Ectodermal cell (in vitro differentiated cells): ENCODE data around the gene SKI.

Experiments
- H3K27ac ChIP-seq: 2 replicates; pipeline ENCODE4 v1.7.0; 2013; ENCODE audit warnings: mild to moderate bottlenecking, low read depth, low read length; ENCODE audit not compliant: insufficient read depth, poor library complexity, severe bottlenecking
- H3K27me3 ChIP-seq: 2 replicates; pipeline ENCODE4 v1.7.0; 2013; ENCODE audit warnings: mild to moderate bottlenecking, low read length; ENCODE audit not compliant: insufficient read depth, control insufficient read depth, poor library complexity, severe bottlenecking
- H3K36me3 ChIP-seq: one replicate; pipeline ENCODE4 v1.7.0; 2013; ENCODE audit warnings: low read length; ENCODE audit not compliant: control insufficient read depth, insufficient read depth
- H3K4me1 ChIP-seq: one replicate; pipeline ENCODE4 v1.7.0; 2013; ENCODE audit warnings: low read length; ENCODE audit not compliant: control insufficient read depth, insufficient read depth
- H3K4me3 ChIP-seq: 2 replicates; pipeline ENCODE4 v1.7.0; 2013; ENCODE audit warnings: low read depth, low read length, control low read depth; ENCODE audit not compliant: insufficient read depth
- H3K9me3 ChIP-seq: 2 replicates; pipeline ENCODE4 v1.7.0; 2013; ENCODE audit warnings: mild to moderate bottlenecking, low read length, moderate library complexity; ENCODE audit not compliant: control insufficient read depth
- WGBS, 2 experiments: methylation state at CpG; one replicate each; pipeline ENCODE4 v1.1.7; 2013; ENCODE audit warnings: missing lambda C conversion rate in 2 of 2; 5-methylcytosine and 5-hydroxymethylcytosine counted together

The SKI gene

DNA sequence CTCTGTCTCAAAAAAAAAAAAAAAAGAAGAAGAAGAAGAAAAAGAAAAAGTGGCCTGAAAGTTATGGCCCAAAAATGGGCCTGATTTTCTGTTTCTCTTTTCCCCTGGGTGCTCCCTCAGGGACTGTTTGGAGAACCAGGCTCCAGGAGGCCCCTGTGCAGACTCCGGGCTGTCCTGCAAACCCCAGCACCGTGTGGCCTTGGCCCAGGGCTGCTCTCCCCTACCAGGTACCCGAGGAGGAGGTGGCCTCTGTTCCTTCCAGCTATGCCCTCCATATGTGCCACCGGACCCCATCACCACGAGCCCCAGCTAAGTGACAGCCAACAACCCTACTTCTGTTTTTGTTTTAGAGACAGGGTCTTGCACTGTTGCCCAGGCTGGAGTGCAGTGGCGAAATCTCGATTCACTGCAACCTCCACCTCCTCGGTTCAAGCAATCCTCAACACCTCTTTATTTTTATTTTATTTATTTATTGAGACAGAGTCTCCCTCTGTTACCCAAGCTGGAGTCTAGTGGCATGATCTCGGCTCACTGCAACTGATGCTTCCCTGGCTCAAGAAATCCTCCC, 26.0 kb upstream of the SKI start:
- 92 to 94% methylated on average over 9 of the region's 9 CpGs for WGBS, 2 experiments
- H3K9me3 ChIP-seq: no peaks in the 10 kb centered on the region
- no peak overlapping the region for H3K4me3 ChIP-seq
- H3K4me1 ChIP-seq: peaks cover 17% of the 10 kb centered on the region
- H3K27ac ChIP-seq: no peak overlapping the region
- no peaks in the 10 kb centered on the region for H3K36me3 ChIP-seq
- H3K27me3 ChIP-seq: peaks cover 11% of the 10 kb centered on the region

DNA sequence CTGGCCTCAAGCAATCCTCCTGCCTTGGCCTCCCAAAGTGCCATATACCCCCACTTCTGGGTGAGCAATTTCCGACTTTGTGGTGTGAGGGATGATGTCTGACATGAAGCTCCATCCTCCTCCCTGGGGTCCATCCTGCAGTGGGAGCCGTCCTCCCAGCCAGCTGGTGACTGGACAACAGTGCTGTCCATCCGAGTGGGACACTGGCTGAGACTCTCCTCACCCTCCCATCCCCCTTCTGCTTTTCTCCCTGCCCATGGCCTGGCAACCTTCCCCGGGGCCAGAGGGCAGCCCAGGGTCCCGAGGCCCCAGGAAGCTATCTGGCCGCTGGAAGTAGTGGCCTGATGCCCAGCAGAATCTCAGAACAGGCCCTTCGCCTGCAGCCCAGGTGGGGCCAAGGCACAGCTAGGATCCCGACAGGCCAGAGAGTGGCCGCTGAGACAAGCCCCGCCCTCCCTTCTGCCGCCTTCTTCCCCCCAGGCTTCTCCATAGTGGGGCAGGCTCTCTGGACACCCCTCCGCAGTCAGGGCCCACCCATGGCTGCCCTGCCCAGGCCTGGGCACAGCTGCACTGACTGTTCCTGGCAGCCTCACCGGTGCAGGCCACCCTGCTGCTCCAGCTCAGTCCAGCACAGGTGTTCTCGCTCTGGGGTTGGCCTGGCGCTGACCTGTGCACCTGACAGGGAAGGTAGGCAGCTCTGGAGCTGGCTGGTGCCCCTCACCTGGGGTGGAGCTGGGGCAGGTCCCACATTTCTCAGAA, 25.1 kb upstream of the SKI start:
- Histone ChIP-seq H3K9me3 (no peaks in the 10 kb centered on the region), H3K36me3 (no peaks in the 10 kb centered on the region), H3K27me3 (peaks cover 11% of the 10 kb centered on the region), H3K4me1 (peaks cover 18% of the 10 kb centered on the region), H3K4me3 (no peak overlapping the region), H3K27ac (no peak overlapping the region)
- WGBS, 2 experiments: 88 to 89% methylated on average over 15 of the region's 15 CpGs

DNA sequence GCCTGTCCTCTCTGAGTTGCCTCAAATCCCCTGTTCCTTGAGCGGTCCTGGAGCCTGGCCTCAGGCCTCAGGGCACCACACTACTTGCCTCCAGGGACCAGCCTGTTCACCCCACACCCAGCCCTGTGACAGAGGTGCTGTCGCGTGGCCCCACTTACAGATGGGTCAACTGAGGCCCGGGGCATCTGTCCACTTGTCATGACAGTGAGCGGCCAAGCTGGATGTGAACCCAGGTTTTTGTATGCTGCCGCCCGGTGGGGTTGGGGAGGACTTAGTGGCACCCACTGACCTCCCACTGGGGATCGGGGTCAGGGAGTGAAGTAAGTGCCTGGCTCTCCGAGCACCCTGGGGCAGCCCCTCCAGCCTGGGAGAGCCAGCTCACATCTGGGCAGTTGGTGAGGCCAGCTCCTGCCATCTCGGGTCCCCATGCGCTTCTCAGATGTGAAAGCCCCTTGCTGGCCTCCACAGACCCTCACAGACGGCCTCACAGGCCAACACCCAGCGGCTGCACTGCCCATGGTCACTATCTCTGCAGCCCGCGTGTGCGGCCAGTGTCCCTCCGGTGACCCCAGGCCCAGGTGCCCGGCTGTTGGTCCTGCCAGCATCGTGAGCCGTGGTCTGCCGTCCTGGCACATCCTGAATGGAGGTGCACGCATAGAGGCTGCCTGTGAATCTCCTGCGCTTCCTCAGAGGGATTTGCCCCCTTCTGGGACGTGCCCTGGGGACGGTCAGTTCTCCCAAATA, 24.3 kb upstream of the SKI start:
- Histone ChIP-seq H3K27ac (no peak overlapping the region), H3K36me3 (no peaks in the 10 kb centered on the region), H3K4me1 (peaks cover 27% of the 10 kb centered on the region), H3K4me3 (peak overlapping the region; percentile 36), H3K27me3 (peaks cover 11% of the 10 kb centered on the region), H3K9me3 (no peaks in the 10 kb centered on the region)
- 82% methylated on average over 25 of the region's 25 CpGs for WGBS, 2 experiments

DNA sequence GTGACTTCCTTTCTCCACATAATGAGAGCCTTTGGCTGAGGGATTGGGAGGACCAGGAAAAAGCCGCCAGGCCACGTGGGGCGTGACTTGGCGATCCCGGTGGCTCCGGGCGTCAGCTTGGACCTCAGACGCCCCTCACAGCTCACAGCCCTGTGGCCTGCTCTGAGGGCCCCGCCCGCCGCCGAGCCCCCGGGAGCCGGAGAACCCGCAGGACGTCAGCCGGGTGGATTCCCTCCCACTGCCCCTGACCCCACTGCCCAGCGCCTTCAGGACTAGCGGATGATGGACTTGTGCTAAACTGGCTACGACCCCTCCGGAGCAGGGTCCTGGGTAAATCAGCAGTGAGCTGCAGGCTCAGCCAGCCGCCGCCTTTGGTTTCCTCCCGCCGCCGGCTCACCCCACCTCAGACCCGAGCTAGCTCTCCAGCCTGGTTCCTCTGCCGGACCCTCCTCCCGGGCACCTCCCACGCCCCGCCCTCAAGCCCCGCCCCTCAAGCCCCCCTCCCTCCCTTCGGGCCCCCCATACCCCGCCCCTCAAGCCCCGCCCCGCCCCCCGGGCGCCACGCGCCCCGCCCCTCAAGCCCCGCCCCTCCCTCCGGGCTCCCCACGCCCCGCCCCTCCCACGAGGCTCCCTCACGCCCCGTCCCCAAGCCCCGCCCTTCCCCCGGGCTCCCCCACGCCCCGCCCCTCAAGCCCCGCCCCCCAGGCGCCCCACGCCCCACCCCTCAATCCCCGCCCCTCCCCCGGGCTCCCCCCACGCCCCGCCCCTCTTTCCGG, 23.5 kb upstream of the SKI start:
- H3K4me3 ChIP-seq: peak overlapping the region; percentile 36
- peaks cover 11% of the 10 kb centered on the region for H3K27me3 ChIP-seq
- peak overlapping the region; percentile 40 for H3K27ac ChIP-seq
- WGBS, 2 experiments: 3 to 4% methylated on average over 28 to 31 of the region's 60 CpGs
- peaks cover 29% of the 10 kb centered on the region for H3K4me1 ChIP-seq
- H3K9me3 ChIP-seq: no peaks in the 10 kb centered on the region
- H3K36me3 ChIP-seq: no peaks in the 10 kb centered on the region

DNA sequence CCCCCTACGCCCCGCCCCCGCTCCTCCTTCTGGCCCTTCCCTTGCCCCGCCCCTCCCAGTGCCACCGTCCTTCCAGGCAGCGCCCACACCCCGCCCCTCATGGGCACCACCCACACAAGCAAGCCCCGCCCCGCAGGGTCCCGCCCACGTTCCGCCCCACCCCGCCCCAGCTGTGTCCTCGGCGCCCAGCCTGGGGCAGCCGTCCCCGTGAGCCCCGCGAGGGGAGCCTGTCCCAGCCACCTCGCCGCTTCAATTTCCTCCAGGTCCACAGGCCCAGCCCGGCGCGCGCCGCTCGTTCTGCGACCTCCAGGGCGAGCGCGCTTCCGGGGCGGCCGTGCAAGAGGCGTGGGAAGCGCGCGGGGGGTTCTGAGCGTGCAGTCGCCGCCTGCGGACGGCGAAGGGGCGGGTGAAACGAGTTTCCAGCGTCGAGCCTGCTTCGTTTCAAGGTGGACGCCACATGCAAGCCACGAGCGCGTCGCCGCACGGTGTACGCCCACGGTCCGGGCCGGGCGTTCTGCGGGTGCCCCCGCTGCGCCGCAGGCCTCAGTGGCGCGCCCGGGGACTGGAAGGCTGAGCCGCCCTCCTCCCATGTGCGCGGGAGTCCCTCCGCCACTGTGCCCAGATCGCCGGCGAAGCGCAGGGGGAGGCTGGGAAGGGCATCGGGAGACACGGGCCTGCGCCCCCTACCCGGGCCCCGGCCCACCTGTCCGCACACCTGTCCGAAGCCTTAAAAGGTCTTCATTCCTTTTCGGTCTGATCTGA, 22.7 kb upstream of the SKI start:
- WGBS, 2 experiments: 17 to 20% methylated on average over 80 to 81 of the region's 84 CpGs
- peaks cover 11% of the 10 kb centered on the region for H3K27me3 ChIP-seq

DNA sequence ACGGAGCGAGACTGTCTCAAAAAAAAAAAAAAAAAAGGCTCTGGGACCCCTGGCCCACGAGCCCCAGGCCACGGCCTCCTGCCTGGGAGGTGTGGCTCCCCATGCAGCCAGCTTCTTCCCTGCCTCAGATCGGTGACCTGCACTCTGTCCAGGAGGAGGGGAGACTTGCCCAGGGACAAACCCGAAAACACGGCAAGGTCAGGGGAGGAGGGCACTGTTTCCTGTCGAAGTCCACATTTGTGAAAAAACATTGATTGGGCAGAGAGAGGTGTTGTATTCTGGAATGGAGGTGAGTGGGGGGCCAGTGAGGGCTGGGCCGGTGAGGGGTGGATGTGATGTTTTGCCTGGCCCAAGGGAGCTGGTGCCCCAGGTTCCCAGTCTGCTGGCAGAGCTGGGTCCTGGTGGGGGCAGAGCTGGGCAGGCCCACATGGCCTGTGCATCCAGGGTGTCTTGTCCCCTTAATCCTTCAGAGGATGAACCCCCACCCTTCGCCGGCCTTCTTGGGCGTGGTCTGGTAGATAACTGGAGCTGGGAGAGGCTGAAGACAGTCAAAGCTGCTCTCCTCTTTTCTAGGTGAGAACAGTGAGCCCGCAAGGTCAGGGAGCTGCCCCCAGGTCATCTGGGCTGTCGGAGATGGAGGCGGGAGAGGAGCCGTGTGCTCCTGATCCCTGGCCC, 21.2 kb upstream of the SKI start:
- WGBS, 2 experiments: 86 to 89% methylated on average over 16 of the region's 16 CpGs
- H3K4me1 ChIP-seq: peaks cover 26% of the 10 kb centered on the region

More for the DNA sequence above, 22.7 kb upstream of the SKI start:
- Histone ChIP-seq H3K4me3 (peak overlapping the region; percentile 37), H3K9me3 (no peaks in the 10 kb centered on the region), H3K36me3 (no peaks in the 10 kb centered on the region), H3K27ac (no peak overlapping the region), H3K4me1 (peaks cover 26% of the 10 kb centered on the region)

DNA sequence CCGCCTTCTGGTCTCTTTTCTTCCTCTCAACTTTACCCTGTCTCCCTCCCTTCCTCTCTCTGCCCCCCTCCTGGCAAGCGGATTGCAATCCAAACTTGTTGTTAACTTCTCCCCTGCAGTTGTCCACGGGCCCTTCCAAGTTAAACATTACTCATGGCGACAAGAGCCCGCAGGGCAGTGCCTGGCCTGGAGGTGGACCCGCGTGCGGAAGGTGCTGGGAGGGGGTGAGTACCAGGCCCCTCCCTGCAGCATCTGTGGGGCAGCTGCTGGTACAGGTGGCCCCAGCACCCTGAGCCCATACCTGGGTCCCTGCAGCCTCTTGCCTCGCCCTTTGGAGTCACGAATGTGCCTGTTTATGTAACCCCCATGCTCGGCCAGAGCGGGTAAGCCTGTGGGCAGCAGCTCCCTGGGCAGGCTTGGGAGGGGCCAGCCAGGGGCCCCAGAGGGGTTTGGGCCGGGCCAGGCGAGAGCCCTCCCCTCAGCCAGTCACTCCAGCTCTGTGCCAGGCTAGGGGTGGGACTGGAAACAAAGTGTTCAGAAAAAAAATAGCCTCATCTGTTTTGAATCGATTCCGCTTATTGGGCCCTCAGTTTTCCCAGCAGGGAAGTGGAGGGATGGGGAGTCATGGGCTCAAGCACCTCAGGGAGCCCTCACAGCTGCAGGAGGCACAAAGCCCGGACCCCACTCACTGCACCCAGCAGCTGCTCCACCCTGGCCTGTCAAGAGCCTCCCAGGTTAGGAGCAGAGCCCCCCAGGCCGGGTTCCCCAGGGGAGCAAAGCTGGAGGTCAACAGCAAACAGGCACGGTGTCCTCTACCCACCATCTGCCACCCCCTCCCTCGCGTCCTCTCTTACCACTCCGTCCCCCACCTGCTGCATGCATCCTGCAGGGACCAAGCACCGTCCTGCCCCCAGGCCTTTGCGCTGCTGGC, 19.5 kb upstream of the SKI start:
- no peaks in the 10 kb centered on the region for H3K36me3 ChIP-seq
- H3K4me3 ChIP-seq: no peak overlapping the region
- H3K27ac ChIP-seq: no peak overlapping the region
- H3K9me3 ChIP-seq: no peaks in the 10 kb centered on the region
- H3K27me3 ChIP-seq: peaks cover 11% of the 10 kb centered on the region
- 85% methylated on average over 24 of the region's 24 CpGs for WGBS, 2 experiments
- peaks cover 39% of the 10 kb centered on the region for H3K4me1 ChIP-seq

More for the DNA sequence above, 21.2 kb upstream of the SKI start:
- H3K36me3 ChIP-seq: no peaks in the 10 kb centered on the region
- H3K4me3 ChIP-seq: no peak overlapping the region
- H3K27me3 ChIP-seq: peaks cover 11% of the 10 kb centered on the region
- no peak overlapping the region for H3K27ac ChIP-seq
- no peaks in the 10 kb centered on the region for H3K9me3 ChIP-seq

DNA sequence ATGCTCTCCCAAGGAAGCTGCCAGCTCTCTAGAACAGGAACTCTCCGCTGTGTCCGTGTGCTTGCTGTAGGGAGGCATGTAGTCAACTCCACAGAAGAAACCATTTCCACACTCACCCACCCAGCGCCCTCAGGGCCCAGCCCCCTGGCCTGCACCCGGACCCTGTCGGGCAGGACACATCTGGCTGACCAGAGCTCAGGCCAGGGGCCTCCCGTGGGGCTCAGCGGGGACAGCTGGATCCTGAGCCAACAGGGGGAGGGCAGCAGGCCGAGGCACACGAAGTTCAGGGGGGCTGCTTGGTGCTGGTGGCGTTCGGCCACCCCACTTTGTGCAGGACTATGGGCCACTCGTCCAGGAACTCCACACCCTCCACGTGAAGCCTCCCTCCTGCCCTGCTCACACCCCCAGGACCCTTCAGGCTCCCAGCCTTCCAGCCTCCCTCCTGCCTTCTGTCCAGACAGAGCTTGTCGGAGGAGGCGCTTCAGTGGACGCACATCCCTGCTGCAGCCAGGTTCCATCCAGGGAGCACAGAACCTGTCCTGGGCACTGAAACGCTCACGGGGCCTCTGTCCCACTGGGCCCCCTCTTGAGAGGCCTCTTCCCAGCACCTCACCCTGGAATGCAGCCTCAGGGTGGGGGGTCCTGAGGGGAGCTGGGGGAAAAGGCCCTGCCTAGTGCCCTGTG, 18.6 kb upstream of the SKI start:
- H3K9me3 ChIP-seq: no peaks in the 10 kb centered on the region
- peaks cover 42% of the 10 kb centered on the region for H3K4me1 ChIP-seq
- H3K27ac ChIP-seq: no peak overlapping the region

More for the DNA sequence above, 18.6 kb upstream of the SKI start:
- Histone ChIP-seq H3K4me3 (no peak overlapping the region), H3K27me3 (peaks cover 11% of the 10 kb centered on the region), H3K36me3 (no peaks in the 10 kb centered on the region)
- 87% methylated on average over 18 of the region's 18 CpGs for WGBS, 2 experiments
